GM19351 (cell line): ENCODE results near the gene FCGR3A.
"Not testable (repeated sequence)": the region's sequence is repeated elsewhere in the genome, so short reads cannot be mapped to it uniquely, and the experiment has no call there.

Experiments
- ATAC-seq: cut with Tn5 transposase; IDR thresholded peaks from one replicate; pipeline ENCODE4 v1.9.1; 2021; ENCODE audit warnings: mild to moderate bottlenecking, moderate library complexity; ENCODE audit not compliant: unreplicated experiment

FCGR3A gene

DNA sequence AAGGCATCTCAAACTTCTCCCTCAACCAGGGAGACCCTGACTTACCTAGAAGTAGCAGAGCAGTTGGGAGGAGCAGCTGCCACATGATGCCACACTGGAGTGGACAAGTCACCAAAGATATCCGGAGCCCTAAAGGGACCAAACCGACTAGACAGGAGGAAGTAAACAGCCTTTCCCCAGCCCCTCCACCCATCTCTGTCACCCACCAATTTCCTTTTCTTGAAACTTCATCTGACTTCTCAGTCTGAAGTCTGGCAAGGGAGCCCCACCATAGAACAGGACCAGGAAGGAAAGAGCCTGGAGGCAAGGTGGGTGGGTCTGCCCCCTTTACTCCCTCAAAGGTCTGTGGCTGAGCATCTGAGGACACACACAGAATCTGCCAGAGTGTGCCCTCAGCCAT lies at the start of gene FCGR3A:
FCGR3A (minus strand) TSS at position 167 of the 400 bp plus-strand sequence; CDS start at position 85, 82 bp downstream.
- ATAC-seq: no peak

DNA sequence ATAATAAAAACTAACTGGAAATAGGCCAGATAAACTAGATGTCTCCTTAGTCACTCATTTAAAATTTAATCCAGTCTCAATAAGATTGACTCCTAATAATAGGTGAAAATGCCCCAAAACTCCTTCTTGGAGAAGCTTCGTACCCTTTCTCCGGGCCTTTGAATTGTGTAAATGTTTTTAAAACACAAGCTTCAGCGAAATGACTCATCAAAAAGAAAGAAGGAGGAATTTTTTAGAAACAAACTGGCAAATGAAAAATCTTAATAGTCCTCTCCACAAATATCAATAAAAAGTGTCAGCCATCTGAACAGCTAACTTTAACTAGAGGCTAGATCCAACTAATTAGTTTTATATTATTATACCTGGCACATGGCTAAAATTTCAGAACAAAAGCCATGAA lies 47.5 kb upstream of the FCGR3A start:
- not testable (repeated sequence) for ATAC-seq

DNA sequence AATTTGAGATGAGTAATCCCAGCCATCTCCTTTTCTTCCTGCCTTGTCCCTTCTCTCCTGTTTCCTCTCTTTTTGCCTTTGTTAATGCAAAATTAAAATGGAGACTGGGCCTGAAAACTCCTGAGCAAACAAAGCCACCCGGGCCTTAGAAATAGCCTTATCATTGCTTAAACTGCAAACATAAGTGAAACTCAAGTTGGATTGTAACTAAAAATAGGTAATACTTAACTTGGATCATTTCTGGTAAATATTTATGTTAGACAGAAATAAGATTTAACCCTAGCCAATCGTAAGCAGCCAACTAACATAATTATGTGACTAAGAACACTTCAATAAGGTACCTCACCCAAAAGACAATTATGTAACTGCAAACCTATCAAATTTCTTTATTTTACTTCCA lies 46.0 kb upstream of the FCGR3A start:
- ATAC-seq: not testable (repeated sequence)

GRCh38 chr1:161595173-161595572 lies 45.6 kb upstream of the FCGR3A start:
- ATAC-seq: not testable (repeated sequence)

- not testable (repeated sequence) for ATAC-seq
Observed at GRCh38 chr1:161594269-161594984, 44.8 kb upstream of the FCGR3A start.

DNA sequence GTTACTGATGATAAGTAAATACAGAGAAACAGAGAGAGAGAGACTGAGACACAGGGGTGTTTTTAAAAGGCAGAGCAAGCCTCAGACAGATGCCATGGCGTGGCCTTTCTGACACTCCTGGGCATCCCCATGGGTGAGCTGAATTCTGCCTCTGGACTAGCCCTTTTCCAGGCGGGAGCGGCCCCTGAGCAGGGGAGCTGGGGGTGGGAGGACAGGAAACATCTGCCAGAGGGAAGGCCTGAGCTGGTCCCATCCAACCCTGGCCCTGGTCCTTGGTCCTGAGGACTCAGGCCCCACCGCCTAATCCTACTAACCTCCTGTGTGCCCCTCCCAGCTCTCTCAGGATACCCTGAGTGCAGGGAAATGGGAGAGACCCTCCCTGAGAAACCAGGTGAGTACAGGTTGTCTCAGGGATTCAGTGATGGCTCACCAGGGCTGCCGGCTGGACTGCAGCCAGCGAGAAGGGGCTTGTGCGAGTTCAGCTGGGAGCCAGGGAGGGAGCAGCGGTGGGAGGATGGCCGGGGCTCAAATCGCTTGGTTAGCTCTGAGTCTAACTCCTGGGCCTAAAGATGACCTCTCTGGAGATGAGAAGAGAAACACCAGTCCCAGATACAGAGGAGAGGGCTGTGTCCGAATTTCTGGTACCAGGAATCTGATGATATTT lies 43.6 kb upstream of the FCGR3A start:
- ATAC-seq: not testable (repeated sequence)

DNA sequence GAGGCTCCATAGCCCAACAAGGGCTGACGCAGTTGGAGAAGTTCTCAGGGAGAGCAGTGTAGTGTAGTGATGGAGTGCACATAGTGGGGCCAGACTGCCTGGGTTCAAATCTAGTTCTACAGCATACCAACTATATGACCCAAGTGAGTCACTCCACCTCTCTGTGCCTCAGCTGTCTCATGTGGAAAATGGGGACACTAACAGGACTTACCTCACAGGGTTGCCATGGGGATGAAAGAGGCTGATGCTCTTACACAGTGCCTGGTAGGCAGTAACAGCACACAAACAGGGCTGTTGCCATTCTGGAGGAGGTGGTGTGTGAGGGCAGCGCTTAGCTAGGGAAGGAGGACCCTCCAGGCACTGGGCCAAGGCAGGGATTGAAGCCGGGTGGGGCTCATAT lies 43.0 kb upstream of the FCGR3A start:
- not testable (repeated sequence) for ATAC-seq

GRCh38 chr1:161589920-161590319 lies 40.3 kb upstream of the FCGR3A start:
- ATAC-seq: not testable (repeated sequence)

DNA sequence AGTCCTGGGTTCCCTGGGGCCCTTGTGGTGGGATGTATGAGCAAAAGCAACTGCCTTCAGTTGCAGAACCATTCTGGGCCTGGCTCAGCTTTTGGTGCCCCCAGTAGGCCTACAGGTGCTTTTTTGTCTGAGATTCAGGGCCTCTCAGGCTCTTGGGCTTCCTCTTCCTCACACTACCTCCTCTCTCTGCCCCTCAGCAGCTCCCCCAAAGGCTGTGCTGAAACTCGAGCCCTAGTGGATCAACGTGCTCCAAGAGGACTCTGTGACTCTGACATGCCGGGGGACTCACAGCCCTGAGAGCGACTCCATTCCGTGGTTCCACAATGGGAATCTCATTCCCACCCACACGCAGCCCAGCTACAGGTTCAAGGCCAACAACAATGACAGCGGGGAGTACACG lies 39.7 kb upstream of the FCGR3A start:
- ATAC-seq: not testable (repeated sequence)

GRCh38 chr1:161588596-161588995 lies 39.0 kb upstream of the FCGR3A start:
- not testable (repeated sequence) for ATAC-seq

DNA sequence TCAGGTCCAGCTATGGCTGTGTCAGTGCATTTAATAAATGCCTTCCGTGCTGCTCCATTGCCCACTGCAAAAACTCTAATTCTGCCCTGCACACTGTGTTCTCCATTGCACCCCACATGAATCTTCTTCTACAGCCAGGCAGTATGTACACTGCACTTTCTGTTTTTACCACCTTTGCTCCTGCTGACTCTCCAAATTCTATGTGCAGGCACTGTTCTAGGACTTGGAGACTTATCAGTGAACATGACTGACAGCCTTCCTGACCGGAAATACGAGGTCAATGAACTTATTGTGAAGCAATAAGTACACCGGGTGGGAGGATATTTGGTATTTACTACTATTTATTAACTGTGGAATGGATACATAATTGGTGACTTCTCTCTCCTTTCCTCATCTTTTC lies 33.3 kb upstream of the FCGR3A start:
- not testable (repeated sequence) for ATAC-seq

- ATAC-seq: peak; percentile 83
Observed at GRCh38 chr1:161580879-161581537, 31.4 kb upstream of the FCGR3A start.

- peak; percentile 38 for ATAC-seq
Observed at GRCh38 chr1:161579856-161580507, 30.4 kb upstream of the FCGR3A start.

DNA sequence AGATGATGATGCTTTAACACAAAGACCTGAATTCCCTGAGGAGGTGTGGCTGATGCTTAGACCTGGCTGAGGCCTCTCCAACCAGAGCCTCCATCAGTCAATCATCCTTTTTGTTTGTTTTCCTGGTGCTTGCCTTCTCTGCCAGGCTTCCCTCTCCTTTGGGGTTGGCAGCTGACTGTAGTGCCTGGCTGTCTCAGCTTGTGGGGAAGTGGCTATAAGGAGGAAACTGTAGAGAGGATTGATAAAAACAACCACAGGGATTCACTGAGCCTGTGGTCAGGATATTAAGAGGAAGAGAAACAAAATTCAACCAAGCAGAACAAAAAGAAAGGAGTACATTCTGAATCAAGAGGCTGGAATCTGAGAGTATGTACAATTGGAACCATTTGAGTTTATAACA lies 27.1 kb upstream of the FCGR3A start:
- not testable (repeated sequence) for ATAC-seq

GRCh38 chr1:161571703-161572102 lies 22.1 kb upstream of the FCGR3A start:
- ATAC-seq: not testable (repeated sequence)

- ATAC-seq: not testable (repeated sequence)
Observed at GRCh38 chr1:161566602-161566960, 17.0 kb upstream of the FCGR3A start.

DNA sequence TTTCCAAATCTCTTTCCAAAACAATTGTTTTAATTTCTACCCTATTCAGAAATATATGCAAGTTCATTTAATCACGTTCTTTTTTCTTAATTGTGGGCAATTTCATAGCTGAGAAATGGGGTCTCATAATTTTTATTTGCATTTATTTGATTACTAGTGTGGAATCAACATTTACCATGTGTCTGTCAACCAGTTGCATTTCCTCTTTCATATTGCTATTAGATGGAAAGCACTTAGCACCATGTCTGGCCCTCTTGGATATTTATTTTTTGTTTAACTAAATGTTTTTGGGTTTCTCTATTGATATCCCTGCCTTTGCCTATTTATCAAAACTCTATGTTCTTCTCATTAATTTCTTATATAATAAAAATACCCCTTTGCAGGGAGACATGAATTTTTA lies 13.9 kb upstream of the FCGR3A start:
- not testable (repeated sequence) for ATAC-seq

- not testable (repeated sequence) for ATAC-seq
Observed at GRCh38 chr1:161562441-161562840, 12.8 kb upstream of the FCGR3A start.

- ATAC-seq: peak; percentile 50
Observed at GRCh38 chr1:161560960-161561715, 11.5 kb upstream of the FCGR3A start.
